GM19193 (cell line): ENCODE results near the gene MAP2K2.

Experiments
- POLR2A ChIP-seq: IDR thresholded peaks from 4 replicates; pipeline ENCODE4 v1.6.1; 2011; ENCODE audit not compliant: insufficient read depth, insufficient read length; ENCODE audit errors: extremely low read depth

MAP2K2 gene

GRCh38 chr19:4069331-4069959 is 54.5 kb downstream of the MAP2K2 start:
- TF ChIP-seq POLR2A, result no peak

GRCh38 chr19:4068047-4068966 is 55.6 kb downstream of the MAP2K2 start:
- TF ChIP-seq POLR2A, result no peak

GRCh38 chr19:4067396-4068046 is 56.4 kb downstream of the MAP2K2 start:
- TF ChIP-seq POLR2A, result no peak

- peak; percentile 49 for TF ChIP-seq POLR2A
These were observed 57.1 kb downstream of the MAP2K2 start, which contains the start of gene ZBTB7A for GRCh38 chr19:4066682-4067395. Gene ZBTB7A, minus strand, starts transcription at chr19:4066899. Its CDS starts 11,667 bp downstream, at chr19:4055232.

- TF ChIP-seq POLR2A, result no peak
These were observed 57.7 kb downstream of the MAP2K2 start for GRCh38 chr19:4066176-4066606.

GRCh38 chr19:4065430-4066175 is 58.3 kb downstream of the MAP2K2 start:
- peak; percentile 47 for TF ChIP-seq POLR2A

GRCh38 chr19:4064496-4065260 is 59.2 kb downstream of the MAP2K2 start:
- no peak for TF ChIP-seq POLR2A

- no peak for TF ChIP-seq POLR2A
These were observed 59.8 kb downstream of the MAP2K2 start for GRCh38 chr19:4064149-4064495.

GRCh38 chr19:4063369-4064148 is 60.4 kb downstream of the MAP2K2 start:
- TF ChIP-seq POLR2A, result no peak

GRCh38 chr19:4062419-4063368 is 61.2 kb downstream of the MAP2K2 start:
- TF ChIP-seq POLR2A, result no peak

- TF ChIP-seq POLR2A, result no peak
These were observed 62.1 kb downstream of the MAP2K2 start for GRCh38 chr19:4061683-4062418.

- no peak for TF ChIP-seq POLR2A
These were observed 62.7 kb downstream of the MAP2K2 start for GRCh38 chr19:4061178-4061682.
